Kidney epithelial cell (primary cell): ENCODE data around the gene ARFIP1. TPM values are rescaled to one million over a fixed set of nuclear protein-coding genes. Genes with fewer than 3 reads are reported as not detected.
"Not testable (repeated sequence)": the region's sequence is repeated elsewhere in the genome, so short reads cannot be mapped to it uniquely, and the experiment has no call there.

Source experiments
- DNase-seq: peaks from one replicate; pipeline ENCODE4 v3.0.0-alpha.2; 2010; ENCODE audit warnings: low read depth
- H3K27me3 ChIP-seq: 2 replicates; pipeline ENCODE4 v1.6.0; 2011; ENCODE audit warnings: low read length; ENCODE audit not compliant: control insufficient read depth, insufficient read depth
- H3K36me3 ChIP-seq: 2 replicates; pipeline ENCODE4 v1.5.1; 2011; ENCODE audit warnings: low read length; ENCODE audit not compliant: control insufficient read depth, insufficient read depth
- H3K4me3 ChIP-seq: 2 replicates; pipeline ENCODE4 v1.5.1; 2011; ENCODE audit warnings: low read depth, mild to moderate bottlenecking, control low read depth, low read length
- total RNA-seq: library from RNA; depleted of rRNA; stranded (reverse); fragments of >200 nt; gene quantifications from 2 replicates; pipeline ENCODE4 v1.2.3, GENCODE V29; 2015
- TF ChIP-seq, protein P1 (sequence below): IDR thresholded peaks from 2 replicates; pipeline ENCODE4 v1.5.1; 2011; ENCODE audit warnings: mild to moderate bottlenecking, moderate library complexity, low read length, control low read depth, inconsistent platforms; ENCODE audit not compliant: insufficient read depth, poor library complexity, severe bottlenecking

Gene ARFIP1
- total RNA-seq, 1 donor from 2014 or later = 34.2 TPM

DNA sequence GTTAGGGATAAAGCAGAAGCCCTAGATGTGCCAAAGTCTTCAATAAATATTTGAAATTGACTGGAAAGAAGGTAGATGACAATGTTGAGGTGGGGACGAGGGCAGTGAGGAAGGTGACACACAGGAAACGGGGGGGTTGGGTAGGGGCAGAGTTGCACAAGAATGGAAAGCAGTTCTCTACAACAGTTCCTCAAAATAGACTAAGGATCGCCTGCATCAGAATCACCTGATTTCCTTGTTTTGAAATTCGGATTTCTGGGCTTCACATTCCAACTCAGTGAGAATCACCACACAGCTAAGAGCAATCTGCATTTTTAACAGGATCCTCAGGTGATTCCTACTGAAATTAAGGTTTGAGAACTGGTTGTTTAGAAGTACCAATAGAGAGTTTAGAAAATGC is 70.6 kb downstream of the ARFIP1 start:
- peak; percentile 65 for DNase-seq
- H3K27me3 ChIP-seq = no peaks in the 10 kb centered on the region
- TF ChIP-seq, protein P1, sequence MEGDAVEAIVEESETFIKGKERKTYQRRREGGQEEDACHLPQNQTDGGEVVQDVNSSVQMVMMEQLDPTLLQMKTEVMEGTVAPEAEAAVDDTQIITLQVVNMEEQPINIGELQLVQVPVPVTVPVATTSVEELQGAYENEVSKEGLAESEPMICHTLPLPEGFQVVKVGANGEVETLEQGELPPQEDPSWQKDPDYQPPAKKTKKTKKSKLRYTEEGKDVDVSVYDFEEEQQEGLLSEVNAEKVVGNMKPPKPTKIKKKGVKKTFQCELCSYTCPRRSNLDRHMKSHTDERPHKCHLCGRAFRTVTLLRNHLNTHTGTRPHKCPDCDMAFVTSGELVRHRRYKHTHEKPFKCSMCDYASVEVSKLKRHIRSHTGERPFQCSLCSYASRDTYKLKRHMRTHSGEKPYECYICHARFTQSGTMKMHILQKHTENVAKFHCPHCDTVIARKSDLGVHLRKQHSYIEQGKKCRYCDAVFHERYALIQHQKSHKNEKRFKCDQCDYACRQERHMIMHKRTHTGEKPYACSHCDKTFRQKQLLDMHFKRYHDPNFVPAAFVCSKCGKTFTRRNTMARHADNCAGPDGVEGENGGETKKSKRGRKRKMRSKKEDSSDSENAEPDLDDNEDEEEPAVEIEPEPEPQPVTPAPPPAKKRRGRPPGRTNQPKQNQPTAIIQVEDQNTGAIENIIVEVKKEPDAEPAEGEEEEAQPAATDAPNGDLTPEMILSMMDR = no peak
- H3K36me3 ChIP-seq = no peaks in the 10 kb centered on the region
- no peak overlapping the region for H3K4me3 ChIP-seq

DNA sequence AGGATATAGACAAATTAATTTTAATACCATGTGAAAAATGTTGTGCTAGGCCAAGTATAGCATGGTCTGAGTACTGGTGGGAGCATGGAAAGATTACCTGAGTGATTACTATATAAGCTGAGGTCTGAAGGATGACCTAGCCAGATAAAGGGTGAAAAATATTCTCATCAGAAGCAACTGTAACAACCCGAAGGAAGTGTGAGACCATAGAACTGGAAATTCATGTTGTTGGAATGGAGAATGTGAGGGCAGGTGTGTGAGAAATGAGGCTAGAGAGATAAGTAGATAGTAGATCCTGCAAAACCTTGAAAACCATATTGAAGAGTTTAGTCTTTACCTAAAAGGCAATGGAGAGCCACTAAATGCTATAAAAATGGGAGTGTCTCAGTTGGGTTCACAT is 71.5 kb downstream of the ARFIP1 start:
- no peaks in the 10 kb centered on the region for H3K27me3 ChIP-seq
- no peak overlapping the region for H3K4me3 ChIP-seq
- TF ChIP-seq, protein P1 = no peak
- no peaks in the 10 kb centered on the region for H3K36me3 ChIP-seq
- no peak for DNase-seq

DNA sequence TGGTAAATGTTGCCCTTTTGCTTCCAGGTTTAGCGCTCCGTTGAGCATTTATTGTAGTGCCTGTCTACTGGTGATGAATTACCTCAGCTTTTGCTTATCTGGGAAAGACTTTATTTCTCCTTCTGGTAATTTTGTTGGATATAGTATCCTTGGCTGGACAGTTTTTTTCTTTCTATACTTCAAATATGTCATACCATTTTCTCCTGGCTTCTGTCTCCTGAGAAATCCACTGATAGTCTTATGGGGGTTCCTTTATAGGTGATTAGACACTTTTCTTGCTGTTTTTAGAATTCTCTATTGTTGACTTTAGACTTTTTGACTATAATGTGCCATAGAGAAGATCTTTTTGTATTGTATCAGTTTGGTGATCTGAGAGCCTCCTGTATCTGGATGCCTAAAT is 73.5 kb downstream of the ARFIP1 start:
- H3K27me3 ChIP-seq = no peaks in the 10 kb centered on the region
- H3K36me3 ChIP-seq = no peaks in the 10 kb centered on the region
- TF ChIP-seq, protein P1 = no peak
- DNase-seq = no peak
- H3K4me3 ChIP-seq = no peak overlapping the region

GRCh38 chr4:152854016-152854415 is 74.3 kb downstream of the ARFIP1 start:
- not testable (repeated sequence) for H3K27me3 ChIP-seq, H3K4me3 ChIP-seq, H3K36me3 ChIP-seq, DNase-seq

GRCh38 chr4:152856960-152857359 is 77.2 kb downstream of the ARFIP1 start:
- no peaks in the 10 kb centered on the region for H3K27me3 ChIP-seq
- no peak overlapping the region for H3K4me3 ChIP-seq
- H3K36me3 ChIP-seq = no peaks in the 10 kb centered on the region
- TF ChIP-seq, protein P1 = no peak
- DNase-seq = no peak

- H3K4me3 ChIP-seq = no peak overlapping the region
- H3K36me3 ChIP-seq = no peaks in the 10 kb centered on the region
- no peaks in the 10 kb centered on the region for H3K27me3 ChIP-seq
- TF ChIP-seq, protein P1 = no peak
- DNase-seq = no peak
Measured at GRCh38 chr4:152858934-152859333, 79.2 kb downstream of the ARFIP1 start.

DNA sequence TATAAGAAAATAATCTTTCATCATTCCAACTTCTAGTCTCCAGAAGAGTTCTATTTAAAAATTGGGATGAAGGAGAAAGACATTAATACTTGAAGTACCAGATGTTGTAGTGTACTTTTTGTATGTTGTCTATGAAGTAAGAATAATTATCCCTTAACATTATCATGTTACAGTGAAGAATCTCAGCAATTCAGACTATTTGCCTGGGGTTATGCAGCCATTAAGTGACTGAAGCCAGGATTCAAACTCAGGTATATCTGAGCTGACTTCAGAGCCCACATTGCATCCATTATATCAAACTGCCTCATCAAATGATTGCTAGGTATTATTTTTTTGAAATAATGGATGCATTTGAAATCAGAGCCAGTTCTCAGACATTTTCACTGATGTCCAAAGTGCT is 80.3 kb downstream of the ARFIP1 start:
- Histone ChIP-seq H3K4me3 (no peak overlapping the region), H3K36me3 (no peaks in the 10 kb centered on the region), H3K27me3 (no peaks in the 10 kb centered on the region)
- TF ChIP-seq, protein P1 = no peak
- DNase-seq = peak; percentile 5
